Muscle of leg (tissue), 11 donors: ENCODE measurements around the gene BRD7. TPM values are rescaled to one million over a fixed set of nuclear protein-coding genes. Genes with fewer than 3 reads are reported as not detected.

ENCODE experiments used
- DNase-seq: peaks from one replicate; pipeline ENCODE4 v3.0.0; 2013
- H3K27ac ChIP-seq: one replicate; pipeline ENCODE4 v1.5.1; 2013; ENCODE audit warnings: mild to moderate bottlenecking, low read length, control low read depth
- H3K27me3 ChIP-seq: one replicate; pipeline ENCODE4 v1.6.1; 2013; ENCODE audit warnings: low read length; ENCODE audit not compliant: control insufficient read depth, insufficient read depth
- H3K36me3 ChIP-seq: one replicate; pipeline ENCODE4 v1.6.1; 2013; ENCODE audit warnings: low read length; ENCODE audit not compliant: control insufficient read depth, insufficient read depth
- H3K4me1 ChIP-seq: one replicate; pipeline ENCODE4 v1.6.1; 2013; ENCODE audit warnings: low read length; ENCODE audit not compliant: control insufficient read depth, insufficient read depth
- H3K4me3 ChIP-seq: one replicate; pipeline ENCODE4 v1.5.1; 2013; ENCODE audit warnings: low read length, control low read depth
- H3K9me3 ChIP-seq: replicated peaks from 2 replicates; pipeline ENCODE4 v1.6.1; 2013; ENCODE audit warnings: low read depth, low read length; ENCODE audit not compliant: control insufficient read depth
- WGBS: methylation state at CpG from one replicate; pipeline ENCODE4 v1.1.5; 2013; ENCODE audit warnings: missing lambda C conversion rate; ENCODE audit not compliant: insufficient coverage; 5-methylcytosine and 5-hydroxymethylcytosine counted together
- polyA plus RNA-seq, 8 donors: library from polyadenylated mRNA; unstranded; fragments of 120-200 nt; gene quantifications; one replicate each; pipeline versions ENCODE4 v1.2.1 to v1.2.3, GENCODE V29; 2013; ENCODE audit warnings: inconsistent platforms in 1 of 8, low replicate concordance in 1 of 8; ENCODE audit not compliant: insufficient read length in 8 of 8, insufficient read depth in 1 of 8
- total RNA-seq: library from RNA; stranded (reverse); fragments of 120-200 nt; gene quantifications from one replicate; pipeline ENCODE4 v1.2.4, GENCODE V29; 2013

The BRD7 gene
- total and polyA plus RNA-seq, 9 donors = 56.7 to 76.5 (median 69.5) TPM

- WGBS = 6% methylated on average over 16 of the region's 25 CpGs
- H3K36me3 ChIP-seq = no peaks in the 10 kb centered on the region
- peak within 1 kb of the TSS; percentile 38 for H3K27ac ChIP-seq
- peak within 1 kb of the TSS; percentile 12 for H3K4me3 ChIP-seq
- DNase-seq = peak; percentile 80
- H3K4me1 ChIP-seq = peaks cover 35% of the 10 kb centered on the region
- no peaks in the 10 kb centered on the region for H3K27me3 ChIP-seq
- no peaks in the 10 kb centered on the region for H3K9me3 ChIP-seq
Measured at GRCh38 chr16:50266337-50267091, 102.3 kb downstream of the BRD7 start, which contains the start of gene ADCY7. ADCY7 (plus strand) TSS chr16:50266551; CDS start chr16:50288180, 21,629 bp downstream.

Other genes with a start within 250 kb of the BRD7 start
- gene TENT4B, start 215.7 kb downstream of the BRD7 start, total RNA-seq = 5.2 TPM
- gene TENT4B, start 215.7 kb downstream of the BRD7 start, polyA plus RNA-seq = 1 to 10 TPM; 5.6 to 7.7 (median 6.0) TPM
- gene ADCY7, start 102.4 kb downstream of the BRD7 start, total RNA-seq = 6.7 TPM
- gene ADCY7, start 102.4 kb downstream of the BRD7 start, polyA plus RNA-seq = 10 to 100 TPM in 1 of 8 donors, 1 to 10 TPM in 7; 6.5 to 11.9 (median 8.1) TPM
- gene NKD1, start 179.4 kb upstream of the BRD7 start, total RNA-seq = 4.2 TPM
- gene NKD1, start 179.4 kb upstream of the BRD7 start, polyA plus RNA-seq = 1 to 10 TPM; 2.8 to 7.7 (median 4.7) TPM